Activated gamma-delta T cell treated with anti-CD3 and anti-CD28 coated beads, Interleukin-2, amount 50 U/mL, for 16 hours (primary cell): ENCODE measurements around the gene AGXT.
A peak's percentile ranks its signal among the peaks of the same experiment; 100 is the strongest.

Source experiments
- DNase-seq: peaks from one replicate; pipeline ENCODE4 v3.0.0-alpha.2; 2020; ENCODE audit warnings: low read depth

The AGXT gene

DNA sequence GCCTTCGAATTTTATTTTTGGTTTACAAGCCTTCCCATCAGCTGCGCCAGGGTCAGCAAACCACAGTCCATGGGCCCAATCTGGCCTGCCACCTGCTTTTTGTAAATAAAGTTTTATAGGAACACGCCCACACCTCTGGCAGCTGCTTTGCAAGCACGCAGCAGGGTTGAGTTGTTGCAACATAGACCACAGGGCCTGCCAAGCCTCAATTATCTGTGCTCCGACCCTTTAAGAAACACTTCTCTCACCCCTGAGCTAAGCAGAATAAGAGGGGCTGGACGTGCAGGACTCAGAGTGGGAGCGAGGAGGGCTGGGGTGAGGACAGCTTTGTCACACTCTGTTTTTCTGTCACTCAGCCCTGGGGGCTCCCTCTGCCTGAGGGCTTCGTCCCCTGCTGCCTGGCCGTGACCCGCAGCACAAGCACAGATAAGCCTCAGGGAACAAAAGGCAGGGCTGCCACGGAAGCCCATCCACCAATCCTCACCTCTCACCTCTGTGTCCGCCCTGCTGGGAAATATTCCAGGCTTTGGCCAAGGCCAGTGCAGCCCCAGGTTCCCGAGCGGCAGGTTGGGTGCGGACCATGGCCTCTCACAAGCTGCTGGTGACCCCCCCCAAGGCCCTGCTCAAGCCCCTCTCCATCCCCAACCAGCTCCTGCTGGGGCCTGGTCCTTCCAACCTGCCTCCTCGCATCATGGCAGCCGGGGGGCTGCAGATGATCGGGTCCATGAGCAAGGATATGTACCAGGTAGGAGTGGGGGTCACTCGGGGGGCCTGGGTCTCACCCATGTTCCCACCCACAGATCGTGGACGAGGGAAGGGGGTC lies at the start of gene AGXT:
TSS of gene AGXT (plus strand) at position 539 of the 823 bp plus-strand sequence. CDS start at position 581, 42 bp downstream.
- no peak for DNase-seq

DNA sequence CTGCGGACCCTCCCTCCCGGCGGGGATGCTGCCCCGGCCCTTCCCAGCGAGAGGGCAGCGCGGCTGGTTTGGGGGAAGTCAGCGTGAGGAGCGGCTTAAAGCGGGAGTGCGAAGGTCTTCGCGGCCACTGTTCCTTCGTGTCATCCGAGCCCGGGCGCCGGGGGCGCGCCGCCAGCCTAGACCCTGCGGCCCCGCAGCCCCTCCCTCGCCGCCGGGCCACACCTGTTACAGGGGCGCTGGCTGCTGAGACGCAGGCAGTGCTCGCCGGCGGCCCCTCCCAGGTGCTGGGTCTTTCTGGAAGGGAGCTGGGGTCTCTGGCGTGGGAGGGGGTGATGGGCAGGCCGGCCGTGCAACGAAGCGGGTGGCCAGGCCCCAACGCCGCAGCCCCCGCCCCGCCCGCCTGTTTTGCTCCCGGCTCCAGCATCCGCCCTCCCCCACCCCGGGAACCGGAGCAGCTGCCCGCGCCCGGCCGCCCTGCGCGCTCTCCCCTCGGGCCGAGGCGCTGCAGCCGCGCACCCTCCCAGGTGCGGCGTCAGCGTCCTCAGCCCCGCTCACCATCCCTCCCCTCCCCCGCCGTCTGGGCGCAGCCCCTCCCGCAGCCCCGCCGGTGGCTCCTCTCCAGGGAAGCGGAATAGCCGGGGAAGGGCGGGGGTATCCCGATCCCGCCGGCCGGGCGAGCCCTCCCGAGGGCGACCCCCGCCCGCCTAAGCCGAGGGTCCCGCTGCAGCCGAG lies 49.3 kb upstream of the AGXT start:
- no peak for DNase-seq

DNA sequence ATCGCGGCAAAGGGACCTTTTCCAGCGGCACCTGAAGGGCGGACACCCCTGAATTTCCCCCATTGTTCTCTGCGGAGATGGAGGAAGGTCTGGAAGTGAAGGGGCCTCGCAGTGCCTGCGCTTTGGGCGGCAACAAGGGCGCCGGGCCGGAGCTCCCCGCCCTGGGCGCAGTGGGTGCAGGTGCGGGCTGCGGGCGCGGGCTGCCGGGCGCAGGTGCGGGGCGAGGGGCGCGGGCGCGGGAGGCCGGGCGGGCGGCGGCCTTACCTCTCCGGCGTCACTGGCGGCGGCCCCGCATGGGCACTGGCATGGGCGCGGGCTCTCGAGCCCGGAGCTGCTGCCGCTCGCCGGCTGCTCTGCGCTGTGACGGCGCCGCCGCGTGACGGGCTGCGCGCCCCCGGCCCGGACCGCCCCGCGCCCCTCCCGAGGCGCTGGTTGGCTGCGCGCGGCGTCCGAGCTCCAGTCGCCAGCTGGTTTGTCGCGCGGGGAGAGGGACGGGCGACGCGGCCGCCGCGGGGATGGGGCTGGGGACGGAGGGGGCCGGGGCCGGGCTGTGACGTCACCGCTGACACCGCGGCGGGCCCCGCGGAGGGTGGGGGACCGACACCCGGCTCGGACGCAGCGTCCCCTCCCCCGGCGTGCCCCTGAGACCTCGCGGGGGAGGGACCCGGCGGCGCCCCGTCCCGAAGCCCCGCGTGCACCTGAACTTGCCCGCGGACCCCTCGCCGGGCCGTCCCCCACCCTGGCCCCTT lies 48.6 kb upstream of the AGXT start, which contains the start of gene KIF1A:
TSS of gene KIF1A (minus strand) at position 362 of the 749 bp plus-strand sequence. CDS start 22,467 bp downstream, outside the sequence.
- DNase-seq = no peak

DNA sequence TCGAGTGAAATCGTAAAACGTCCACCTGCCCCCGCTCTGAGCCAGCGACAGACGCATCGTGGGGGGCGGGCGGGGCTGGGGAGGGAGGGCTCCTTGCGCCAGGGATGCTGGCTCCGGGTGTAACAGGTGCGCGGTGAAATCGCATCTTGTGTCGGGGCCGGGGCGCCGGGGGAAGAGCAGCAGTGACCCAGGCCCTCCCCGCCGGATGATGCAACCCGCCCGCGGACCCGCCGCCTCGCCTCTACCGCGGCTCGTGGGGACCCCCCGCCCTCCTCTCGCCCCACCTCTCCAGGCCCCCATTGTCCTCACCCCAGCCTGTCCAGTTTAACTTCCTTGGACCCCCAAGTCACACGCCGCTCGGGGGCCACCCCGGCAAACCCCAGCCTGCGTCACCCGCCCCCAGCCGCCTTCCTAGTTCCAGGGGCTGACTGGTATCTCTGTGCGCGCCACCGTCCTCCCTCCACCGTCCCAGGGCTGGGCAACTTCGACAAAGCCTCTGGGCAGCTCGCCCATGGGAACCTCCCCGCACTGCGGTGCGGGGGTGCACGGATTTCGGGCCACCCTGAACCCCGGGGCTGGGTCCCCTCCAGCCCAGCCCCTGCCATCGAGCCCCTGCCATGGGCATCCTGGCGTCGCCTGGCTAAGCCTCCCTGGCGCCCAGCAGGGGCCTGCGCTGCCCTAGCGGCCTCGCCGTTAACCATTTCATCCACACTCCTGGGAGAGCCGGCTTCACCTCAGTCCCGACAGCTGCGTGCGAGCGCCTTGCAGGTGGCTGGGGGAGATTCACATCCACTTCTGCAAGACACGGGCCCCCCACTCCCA lies 47.8 kb upstream of the AGXT start:
- DNase-seq = no peak

DNA sequence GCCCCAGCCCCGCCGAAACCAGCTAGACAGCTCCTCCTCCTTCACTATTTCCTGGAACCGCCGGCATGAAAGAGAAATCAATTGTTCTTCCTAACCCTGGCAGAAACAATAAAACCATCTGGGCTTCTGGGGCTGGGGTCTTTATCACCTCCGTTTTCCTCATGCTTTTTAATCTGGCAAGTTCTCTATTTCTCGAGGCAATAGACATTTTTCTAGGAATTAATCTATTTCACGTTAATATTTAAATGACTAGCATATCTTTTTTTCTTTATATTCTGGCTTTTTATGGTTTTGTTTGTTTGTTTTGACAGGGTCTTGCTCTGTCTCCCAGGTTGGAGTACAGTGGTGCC lies 47.2 kb upstream of the AGXT start:
- DNase-seq = no peak

DNA sequence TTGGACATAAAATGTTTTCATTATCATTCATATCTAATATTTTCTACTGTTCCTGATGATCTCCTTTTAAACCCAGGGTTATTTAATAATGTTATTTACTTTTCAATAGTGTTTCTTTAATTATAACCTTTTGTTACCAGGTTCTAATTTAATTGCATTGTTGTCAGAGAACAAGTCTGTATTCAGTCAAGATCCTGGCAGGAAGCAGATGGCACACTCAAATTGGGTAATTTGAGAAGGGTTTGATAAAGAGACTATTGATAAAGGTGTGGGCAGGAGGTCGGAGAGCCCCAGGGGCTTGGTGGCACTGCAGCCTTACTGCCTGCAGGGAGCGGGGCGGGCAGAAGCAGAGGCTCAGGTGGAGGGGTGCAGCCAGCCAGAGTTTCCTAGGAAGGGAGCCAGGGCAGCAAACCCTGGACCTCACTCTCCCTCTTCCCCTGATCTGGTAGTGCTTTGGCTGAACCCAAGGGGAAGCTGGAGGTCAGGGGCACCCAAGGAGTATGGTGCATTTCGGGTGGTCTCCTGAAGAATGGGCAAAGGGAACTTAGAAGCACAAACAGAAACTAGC lies 46.3 kb upstream of the AGXT start:
- no peak for DNase-seq

DNA sequence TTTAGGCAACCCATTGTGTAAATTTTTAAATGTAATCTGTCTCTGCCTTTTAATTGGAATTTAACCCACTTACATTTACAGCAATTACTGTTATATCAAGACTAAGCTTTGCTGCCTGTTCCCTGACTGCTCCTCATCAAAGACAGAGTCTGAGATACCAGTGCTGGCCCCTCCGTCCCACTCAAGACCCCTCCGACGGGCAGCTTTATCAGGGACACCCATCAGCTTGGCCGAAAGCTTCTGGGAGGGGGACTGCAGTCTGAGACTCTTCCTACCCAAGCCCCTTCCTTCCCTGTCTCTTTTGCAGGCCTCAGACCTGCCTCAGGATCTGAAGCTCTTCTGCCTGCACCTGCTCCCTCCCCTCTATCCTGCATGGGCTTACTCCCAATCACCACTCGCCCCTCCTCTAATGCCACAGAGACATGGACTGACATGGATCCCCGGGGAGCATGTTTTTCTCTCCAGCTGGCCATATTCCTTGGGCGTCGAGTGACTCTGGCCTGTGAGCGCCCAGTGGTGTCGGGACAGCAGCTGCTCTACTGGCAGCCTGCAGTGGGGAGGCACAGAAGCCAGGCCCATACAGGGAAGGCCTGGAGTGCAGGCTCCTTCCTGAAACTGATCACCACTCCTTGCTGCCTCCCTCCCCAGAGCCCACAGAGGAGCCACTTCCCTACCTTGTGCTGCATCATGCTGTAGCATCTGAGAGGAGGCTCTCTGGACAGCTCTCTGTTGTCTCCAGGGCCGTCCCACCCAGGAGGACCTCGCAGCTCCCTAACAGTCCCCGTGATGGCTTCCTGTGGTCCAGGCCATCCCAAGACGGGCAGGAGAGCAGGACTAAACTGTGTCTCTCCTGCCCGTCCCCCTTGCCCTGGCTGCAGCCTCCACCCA lies 44.9 kb upstream of the AGXT start:
- no peak for DNase-seq

DNA sequence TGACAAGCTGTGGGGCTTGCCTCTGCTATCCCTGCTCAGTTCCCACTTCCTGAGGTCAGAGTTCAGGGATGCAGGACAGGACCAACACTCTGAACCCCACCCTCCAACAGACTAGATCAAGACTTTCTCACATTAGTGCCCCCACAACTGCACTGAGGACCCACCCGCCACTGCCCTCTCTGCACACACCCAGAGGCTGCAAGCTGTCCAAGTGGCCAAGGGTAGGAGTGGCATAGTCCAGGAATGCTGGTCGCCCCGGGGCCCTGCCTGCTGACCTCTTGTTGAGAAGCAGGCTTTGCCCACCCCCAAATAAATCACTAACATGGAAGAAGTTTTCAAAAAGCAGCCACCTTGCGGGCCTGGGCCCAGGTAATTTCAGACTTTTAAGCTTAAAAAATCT lies 43.1 kb upstream of the AGXT start:
- DNase-seq = no peak

DNA sequence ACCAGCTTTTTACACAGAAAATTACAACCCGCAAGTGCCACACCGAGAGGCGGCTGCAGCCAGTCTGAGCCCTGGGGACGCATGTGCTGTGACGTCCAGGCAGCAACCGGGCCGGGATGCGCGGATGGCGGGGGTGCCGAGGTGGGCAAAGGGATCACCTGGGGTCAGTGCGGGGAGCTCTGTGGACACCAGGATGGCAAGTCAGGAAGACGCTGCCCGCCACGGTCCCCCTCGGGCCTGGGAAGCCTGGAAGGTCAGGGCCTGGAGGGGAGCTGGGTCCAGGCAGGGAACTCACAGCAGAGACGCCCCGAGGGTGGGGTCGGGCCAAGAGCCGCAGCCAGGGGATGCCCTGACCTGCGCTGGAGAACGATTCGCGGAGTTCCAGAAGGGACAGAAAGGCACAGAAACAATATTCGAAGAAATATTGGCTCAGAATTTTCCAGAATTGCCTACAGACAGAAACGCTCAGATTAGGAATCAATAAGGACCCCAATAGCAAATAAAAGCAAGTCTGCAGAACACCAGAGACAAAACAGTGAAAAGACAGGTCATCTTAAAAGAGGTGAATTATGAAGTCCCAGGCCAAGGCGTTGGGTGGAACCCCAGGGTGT lies 36.9 kb upstream of the AGXT start:
- DNase-seq = no peak

DNA sequence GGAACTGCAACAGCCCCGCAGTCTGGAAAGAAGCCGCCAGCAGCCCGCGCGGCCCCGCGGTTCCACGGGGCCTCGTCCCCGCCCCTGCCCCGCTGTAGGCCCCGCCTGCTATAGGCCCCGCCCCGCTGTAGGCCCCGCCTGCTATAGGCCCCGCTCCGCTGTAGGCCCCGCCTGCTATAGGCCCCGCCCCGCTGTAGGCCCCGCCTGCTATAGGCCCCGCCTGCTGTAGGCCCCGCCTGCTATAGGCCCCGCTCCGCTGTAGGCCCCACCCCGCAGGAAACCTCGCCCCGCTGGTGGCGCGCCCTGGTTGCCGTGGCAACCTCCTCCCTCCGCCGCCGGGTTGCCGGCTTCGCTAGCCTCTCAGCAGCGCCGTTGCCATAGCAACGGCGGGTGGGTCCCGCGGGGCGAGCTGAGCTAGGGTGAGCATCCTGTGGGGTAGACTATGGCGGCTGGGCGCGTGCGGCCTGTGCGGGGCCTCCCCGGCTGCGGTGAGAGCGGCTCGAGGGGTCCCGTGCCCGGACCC lies 36.4 kb upstream of the AGXT start:
- DNase-seq = peak; percentile 94

DNA sequence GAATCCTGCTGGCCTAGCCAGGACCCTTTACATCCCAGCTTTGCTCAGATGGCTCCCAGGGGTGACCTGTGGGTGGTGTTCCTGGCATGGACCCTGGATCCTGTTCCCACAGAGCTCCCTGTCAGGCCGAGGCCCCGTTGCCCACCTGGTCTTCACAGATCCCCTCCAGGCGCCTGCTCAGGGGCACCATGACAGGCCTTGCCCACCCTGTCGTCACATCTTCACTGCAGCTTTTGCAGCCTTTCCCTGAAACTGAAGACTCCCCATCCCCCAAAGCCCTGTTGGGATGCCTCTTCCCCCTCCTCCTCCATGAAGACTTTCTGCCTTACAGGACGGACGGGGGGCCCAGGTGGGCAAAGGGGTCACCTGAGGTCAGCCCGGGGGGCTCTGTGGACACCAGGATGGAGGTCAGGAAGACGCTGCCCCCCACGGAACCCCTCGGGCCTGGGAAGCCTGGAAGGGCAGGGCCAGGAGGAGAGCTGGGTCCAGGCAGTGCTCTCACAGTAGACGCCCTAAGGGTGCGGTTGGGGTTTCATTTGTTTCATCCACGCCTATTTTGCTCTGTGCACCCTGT lies 35.6 kb upstream of the AGXT start:
- DNase-seq = no peak

DNA sequence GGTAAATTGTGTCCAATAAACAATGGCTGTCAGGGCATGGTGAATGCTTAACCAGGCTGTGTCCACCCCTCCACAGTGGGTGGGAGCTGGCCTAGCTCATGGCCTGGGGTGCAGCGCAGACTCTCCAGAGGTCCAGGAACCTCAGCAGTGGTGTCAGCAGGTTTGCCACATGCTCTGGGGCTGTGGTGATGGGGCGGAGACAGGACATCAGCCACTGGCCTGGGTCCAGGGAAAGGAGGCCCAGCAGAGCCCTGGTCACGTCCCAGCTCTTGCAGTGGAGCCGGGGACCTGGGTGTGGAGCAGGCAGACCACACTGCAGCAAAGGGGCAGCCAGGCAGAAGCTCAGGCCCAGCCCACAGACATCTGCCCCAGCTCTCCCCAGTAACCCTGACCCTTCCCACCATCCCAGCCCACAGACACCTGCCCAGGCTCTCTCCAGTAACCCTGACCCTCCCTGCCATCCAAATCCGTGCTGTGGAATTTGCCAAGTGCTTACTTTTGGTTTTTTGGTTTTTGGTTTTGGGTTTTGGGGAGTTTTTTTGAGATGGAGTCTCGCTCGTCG lies 34.8 kb upstream of the AGXT start:
- DNase-seq = no peak

DNA sequence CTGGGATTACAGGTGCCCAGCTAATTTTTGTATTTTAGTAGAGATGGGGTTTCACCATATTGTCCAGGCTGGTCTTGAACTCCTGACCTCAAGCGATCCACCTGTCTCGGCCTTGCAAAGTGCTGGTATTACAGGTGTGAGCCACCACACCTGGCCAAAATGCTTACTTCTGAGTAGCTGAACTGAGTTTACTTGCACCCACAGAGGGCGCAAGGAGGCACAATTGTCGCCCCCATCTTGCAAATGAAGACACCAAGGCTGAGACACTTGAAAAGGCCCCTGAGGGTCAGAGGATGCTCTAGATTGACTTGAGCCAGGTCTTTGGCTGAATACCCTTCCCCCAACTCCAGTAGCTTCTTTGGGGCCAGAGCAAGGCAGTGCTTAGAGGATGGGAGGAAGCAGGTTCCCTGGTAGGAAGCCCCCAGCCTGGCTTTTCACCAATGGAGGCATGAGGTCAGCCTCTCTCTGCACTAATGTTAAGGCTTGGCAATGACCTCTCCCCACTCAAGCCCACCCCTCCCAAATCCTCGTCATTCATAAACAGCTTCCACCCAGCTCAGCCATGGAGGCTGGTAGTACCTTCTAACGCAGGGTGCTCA lies 34.1 kb upstream of the AGXT start:
- DNase-seq = no peak

DNA sequence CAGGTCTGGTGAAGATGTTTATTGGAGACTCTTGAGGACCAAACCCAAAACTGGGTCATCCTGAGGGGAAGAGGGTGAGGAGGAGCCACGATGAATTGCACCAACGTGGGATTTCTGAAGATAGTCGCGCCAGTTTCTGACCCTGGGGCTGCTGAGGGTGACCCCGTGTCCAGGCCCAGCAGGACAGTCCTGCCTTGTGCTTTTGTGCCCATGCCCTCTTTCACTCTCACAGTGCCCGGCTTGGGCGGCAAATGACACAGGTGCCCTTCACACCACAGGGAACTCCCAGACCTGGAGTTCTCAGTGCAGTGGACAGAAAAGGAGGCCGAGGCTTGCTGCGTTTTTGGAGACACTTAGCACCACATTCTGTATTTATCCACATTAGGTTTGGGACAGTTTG lies 33.1 kb upstream of the AGXT start:
- no peak for DNase-seq

DNA sequence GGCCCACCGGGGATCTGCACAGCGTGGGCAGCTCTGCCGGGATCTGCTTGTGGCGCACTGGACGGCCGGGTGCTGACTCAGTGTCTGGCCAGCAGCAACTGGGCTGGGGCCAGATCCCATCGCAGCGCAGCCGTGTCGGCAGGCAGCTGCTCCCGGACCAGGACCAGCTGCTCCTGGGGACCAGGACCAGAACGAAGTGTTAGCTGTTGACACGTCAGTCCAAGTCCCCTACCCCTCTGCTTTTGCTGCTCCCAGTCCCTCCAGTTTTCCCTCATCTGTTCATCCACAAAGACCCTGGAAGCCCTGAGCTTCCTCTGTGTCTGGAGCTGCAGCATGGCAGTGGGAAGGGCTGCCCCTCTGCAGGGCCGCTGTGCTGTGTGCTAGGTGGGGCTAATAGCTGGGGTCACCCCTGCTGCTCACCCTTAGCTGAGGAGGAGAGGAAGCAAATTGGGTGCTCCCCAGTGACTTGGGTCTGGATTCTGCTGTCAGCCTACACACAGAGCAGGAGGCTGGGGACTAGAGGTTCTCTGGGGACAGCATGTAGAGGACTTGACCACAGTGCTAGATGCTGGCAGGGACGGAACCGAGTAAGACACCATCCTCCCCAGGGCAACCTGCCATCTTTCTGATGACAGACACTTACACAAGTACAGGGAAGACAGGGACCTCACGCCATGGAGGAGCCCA lies 31.7 kb upstream of the AGXT start:
- DNase-seq = no peak

DNA sequence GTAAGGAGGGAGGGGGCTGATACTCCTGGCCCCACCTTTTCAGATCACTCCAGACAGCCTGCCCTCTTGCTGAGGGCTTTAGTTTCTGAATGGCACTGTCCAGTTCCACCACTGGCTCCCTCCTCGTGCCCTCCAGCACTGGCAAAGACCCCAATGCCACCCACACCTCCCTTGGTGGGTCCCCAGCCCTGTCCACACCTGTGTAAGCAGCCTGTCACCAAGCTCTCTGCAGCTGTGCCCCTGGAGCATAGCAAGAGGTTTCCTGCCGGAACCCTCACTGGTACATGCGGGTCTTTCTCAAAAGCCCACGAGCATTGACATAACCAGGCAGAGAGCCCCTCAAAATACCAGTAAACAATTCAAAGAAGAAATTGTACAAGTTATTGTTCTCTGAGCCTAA lies 31.0 kb upstream of the AGXT start:
- DNase-seq = no peak

DNA sequence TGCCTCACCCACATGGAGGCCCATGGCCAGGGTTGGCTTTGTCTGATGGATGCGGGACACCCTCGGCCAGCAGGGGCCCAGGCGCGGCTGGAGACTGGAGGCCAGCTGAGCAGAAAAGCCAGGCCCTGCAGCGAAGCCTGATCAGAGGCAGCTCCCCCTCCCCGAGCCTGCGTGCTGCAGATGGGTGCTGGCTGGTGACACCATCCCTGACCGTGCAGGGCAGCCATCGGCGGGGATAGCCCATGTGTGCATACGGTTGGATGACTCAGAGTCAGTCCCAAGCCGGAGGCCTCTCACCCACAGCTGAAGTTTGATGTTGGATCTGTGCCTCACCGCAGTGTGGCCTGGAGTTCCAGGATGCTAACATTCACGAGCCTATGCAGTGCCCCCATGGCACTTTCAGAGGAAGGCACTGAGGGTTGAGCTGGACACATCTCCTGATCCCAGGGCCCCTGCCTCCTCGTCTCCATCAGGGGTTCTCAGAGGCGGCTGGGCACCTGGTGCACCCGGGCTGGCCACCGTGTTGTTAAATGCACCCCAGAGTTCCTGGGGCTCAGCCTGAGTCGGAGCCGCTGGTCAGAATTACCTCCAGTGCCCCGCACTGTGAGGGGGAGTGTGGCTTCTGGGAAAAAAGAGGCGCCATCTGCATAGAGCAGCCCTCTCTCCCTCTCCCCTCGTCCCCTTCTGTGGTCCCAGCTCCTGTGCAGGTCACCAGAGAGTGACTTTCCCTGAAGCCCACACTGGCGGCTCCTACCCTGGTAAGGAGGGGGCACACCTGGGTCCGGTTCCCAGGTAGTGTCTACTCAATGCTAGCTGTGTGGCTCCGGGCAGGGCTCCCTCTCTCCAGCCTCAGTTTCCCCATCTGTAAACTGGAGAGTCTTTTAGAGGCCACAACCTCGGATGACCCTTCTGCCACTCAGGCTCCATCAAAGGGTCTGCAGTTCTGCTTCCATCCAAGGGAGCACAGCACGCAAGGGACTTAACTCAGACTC lies 29.2 kb upstream of the AGXT start:
- no peak for DNase-seq
